ENCODE measurements around the gene LGR6.
"Not testable (repeated sequence)": the region's sequence is repeated elsewhere in the genome, so short reads cannot be mapped to it uniquely, and the experiment has no call there.

LGR6 gene

DNA sequence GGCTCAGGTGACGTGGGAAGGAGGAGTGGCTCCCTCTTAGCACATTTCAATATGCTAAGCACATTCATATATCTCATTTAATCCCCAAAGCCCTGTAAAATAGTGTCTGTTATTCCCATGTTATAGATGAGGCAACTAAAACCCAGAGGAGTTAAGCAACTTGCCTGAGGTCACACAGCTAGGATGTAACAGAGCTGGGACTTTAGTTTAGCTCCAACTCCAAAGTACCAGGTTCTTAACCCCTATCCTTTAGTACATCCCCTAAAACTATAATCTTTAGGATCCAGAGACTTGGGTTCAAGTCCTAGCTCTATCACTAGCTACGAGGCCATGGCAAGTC lies 48.5 kb downstream of the LGR6 start:
- DNase-seq (ENCODE audit: low spot score): no peak

DNA sequence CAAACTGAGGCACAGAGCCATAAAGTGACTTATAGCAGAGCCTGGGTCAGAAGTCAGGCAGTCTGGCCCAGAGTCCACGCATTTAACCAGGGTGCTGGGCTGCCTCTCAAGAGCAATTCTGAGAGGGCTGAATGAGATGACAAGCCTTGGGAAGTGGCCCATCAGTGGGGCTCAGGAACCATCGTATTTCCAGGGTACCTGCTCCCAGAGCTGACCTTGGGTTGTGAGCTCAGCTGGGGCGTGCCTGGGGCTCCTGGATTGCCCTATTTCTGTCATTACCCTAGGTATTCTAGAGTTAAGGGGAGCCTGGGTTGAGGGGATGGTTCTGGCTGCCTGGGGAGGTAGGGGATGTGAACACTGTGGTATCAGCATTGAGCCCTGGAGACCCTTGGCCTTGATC lies 49.4 kb downstream of the LGR6 start:
- no peak for DNase-seq (ENCODE audit: low spot score)

DNA sequence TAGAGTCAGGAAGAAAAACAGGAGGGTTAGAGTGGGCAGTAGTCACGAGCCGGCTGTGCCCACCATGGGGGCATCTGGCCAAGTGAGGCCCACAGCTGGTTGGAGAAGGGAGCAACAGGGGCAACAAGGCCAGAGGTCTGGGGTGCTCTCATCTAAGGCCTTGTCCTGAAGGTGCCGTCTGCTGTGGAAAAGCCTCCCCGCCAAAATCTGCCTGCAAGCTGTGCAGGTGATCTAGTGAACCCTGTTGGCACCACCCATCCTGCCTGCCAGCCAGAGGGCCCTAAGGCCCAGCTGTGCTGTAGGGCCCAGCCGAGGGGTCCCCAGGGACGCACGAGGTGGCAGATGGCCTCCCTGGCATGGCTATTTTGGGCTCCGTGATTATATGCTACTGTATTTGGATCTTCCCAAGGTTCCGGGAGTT lies 51.3 kb downstream of the LGR6 start:
- no peak for DNase-seq (ENCODE audit: low spot score)

DNA sequence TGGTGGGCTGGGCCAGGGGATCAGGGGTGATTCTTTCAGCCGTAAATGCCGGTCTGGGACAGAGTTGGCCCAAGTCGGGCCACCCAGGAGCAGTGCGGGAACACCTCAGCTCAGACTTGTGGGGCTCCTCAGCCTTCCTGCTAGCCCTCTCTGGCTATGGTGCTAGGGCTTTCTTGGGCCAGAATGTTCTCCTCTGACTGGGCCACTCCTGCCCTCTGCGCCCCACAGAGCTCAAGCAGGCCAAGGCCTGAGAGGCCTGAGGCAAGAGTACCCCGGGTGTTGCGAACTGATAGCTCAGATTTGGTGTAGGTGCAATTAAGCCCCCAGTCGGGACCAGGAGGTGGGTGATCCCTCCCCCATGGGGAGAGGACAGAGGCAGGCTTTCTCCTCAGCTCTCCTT lies 51.8 kb downstream of the LGR6 start:
- DNase-seq (ENCODE audit: low spot score): no peak

DNA sequence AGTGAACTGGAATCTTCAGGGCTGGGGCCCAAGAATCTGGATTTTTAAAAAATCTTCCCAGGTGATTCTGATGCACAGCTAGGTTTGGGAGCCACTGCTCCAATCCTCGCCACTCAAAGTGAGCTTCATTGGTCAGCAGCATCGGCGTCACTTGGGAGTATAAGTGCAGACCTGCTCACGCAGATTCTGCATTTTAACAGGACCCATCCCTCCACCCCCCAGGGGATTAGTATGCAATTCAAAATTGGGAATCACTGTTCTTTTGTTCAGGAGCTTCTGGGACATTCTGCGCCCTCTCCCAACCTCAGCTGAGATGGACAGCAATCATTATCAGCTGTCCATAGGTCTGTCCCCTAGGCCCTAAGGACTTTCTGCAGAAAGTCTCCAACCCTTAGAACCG lies 53.5 kb downstream of the LGR6 start:
- DNase-seq (ENCODE audit: low spot score): no peak

DNA sequence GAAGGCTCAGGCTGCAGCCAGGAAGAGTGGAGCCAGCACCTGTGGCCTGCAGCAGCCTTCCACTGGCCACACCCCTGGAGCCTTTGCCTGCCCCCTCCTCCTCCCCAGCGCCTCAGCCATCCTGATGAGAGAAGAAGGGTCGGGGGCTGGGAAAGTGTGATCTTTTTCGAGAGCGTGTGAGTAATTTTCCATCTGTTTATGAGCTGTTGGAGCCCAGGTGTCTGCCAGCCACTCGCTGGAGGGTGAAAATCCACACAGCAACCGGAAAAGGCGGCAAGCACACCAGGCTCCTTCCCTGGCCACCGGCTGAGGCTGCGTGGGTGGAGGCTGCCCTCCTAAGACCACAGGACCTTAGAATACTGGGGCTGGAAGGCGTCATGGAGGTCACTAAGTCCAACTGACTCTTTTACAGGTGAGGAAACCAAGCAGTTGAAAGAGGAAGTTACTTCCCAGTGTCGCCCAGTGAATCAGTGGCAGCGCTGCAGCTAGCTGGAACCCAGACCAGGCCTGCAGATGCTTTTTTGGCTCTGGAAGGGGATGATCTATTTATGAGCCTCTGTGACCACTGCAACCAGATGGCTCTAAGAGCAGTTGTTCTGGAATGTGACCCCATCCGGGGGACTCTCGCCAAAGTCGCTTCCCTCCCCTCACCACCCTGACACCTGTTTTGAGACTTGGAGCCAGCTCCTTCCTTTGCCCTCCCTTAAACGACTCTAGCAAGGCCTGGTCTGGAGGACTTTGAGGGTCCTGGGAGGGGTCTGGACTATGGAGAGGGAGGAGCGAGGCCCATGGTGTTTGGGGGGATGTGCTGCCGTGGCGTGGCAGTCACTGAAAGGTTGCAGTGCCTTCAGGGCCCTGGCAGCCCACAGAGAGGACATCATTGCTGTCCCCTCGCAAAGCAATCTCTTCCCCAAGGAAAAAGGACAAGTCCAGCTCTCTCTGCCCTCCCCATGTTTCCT lies 54.5 kb downstream of the LGR6 start:
- DNase-seq (ENCODE audit: low spot score): no peak

DNA sequence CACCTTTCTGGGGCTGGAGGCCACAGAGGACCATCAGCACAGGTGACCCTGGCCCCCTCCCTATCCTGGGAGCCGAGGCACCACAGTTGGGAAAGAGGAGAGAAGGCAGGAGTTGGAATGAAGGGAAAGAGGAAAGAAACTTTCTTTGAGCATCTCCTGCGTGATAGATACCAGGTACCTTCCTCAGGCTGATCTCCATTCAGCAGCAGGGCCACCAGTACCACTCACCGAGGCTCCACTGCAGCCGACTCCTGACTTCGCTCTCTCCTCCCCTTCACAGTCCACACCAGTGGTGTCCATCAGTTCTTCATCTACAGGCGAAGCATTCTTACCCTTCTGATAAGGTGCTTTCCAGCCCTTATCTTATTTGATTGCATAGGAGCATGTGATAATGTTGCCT lies 55.3 kb downstream of the LGR6 start:
- no peak for DNase-seq (ENCODE audit: low spot score)

DNA sequence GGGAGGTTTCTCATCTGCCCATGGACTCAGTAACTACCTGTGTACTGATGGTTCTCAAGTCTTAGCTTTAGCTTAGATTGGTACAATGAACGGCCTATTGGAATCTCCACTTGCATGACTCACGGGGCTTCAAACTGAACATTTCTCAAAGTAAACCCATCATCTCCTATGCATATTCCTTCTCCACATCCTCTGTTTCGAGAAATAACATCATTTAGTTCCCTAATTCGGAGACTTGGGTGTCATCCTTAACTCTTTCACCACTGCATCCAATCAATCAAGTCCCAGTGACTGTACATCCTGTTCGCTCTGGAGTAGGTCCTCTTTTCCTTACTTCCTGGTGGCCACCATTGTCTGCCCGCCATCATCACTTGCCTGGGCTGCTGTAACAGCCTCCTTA lies 55.8 kb downstream of the LGR6 start:
- DNase-seq (ENCODE audit: low spot score): no peak

DNA sequence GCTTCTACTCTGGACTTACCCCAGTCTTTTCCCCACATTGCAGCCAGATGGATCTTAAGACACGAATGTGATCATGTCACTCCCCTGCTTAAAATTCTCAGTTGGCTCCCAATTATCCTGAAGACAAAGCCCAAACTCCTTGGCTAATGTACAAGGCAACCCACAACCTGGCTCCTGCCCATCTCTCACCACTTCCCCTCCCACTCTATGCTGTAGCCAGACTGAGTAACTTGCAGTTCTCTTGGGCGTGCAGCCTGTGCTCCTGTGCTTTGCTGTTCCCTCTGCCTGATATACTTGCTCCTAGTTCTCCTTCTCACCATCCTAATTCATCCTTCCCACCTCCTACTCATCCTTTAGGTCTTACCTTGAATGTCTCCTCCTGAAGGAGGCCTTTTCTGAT lies 56.2 kb downstream of the LGR6 start:
- no peak for DNase-seq (ENCODE audit: low spot score)

DNA sequence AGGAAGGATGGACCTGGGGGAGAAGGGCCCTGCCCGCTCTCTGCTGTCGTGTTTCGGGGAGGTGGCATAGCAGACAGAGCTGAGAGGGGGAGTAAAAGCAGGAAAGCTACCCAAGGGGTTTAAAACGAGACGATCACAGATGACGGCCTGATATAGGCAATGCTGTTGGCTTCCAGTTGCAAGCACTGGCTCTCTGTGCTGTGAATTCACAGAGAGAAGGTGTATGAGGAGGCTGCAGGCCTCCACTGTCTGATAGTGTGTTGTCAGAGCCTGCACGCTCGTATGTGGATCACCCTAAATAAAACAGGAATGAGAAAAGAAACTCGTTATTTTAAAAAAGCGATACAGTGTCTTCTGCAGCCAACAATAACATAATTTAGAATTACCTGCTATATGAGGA lies 57.4 kb downstream of the LGR6 start:
- no peak for DNase-seq (ENCODE audit: low spot score)

DNA sequence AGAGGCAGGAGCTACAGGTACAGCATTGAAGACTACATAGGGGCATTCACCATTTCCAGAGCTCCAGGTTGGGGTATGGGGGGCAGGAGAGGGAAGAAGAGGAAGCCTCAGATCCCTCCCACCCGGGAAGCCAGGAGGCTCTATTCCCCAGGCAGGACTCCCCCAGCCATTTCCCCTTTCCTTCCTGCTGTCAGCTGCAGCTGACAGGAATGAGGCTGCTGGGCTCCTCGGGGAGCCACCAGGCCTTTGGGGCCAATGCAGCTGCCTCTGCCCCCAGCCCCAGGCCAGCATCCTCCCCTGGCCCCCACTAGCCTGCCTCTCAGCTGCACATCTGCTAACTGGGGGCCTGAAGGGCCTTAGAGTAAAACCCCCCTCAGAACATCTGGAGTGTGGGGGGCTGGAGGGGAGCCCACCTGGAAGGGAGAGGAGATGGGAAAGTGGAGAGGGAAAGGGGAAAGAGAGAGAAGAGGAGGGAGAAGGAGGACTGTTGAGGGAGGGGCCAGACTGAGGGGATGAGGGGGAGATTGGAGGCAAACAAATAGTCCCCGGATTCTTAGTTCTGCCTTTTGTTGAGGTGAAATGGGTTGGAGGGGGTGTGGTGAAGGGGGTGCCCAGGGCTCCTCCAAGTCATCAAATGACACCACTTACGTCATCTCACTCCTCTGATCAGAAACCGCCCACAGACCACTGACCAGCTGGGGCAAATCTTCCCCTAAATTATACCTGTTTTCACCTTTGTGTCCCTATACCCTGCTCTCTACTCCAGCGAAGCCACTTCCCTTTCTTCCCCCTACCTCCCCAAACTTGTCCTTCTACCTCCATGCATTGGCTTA lies 58.0 kb downstream of the LGR6 start:
- no peak for DNase-seq (ENCODE audit: low spot score)

DNA sequence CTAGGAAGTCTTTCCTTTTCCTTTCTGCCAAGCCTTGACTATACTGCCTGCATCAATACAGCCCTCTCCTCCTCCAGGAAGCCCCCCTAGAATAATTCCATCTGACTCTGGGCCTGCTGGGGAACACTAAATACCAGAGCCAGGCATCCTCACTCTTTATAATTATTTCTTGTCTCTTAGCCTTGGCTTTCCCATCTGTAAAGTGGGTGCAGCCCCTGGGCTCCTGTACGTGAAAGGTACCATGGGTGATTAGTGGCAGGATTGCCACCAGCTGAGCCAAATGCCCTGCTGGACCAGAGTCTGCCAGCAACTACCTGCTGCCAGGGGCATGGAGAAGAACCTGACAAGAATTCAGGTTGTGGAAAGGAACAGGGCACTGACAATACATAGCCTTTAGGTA lies 58.7 kb downstream of the LGR6 start:
- no peak for DNase-seq (ENCODE audit: low spot score)

DNA sequence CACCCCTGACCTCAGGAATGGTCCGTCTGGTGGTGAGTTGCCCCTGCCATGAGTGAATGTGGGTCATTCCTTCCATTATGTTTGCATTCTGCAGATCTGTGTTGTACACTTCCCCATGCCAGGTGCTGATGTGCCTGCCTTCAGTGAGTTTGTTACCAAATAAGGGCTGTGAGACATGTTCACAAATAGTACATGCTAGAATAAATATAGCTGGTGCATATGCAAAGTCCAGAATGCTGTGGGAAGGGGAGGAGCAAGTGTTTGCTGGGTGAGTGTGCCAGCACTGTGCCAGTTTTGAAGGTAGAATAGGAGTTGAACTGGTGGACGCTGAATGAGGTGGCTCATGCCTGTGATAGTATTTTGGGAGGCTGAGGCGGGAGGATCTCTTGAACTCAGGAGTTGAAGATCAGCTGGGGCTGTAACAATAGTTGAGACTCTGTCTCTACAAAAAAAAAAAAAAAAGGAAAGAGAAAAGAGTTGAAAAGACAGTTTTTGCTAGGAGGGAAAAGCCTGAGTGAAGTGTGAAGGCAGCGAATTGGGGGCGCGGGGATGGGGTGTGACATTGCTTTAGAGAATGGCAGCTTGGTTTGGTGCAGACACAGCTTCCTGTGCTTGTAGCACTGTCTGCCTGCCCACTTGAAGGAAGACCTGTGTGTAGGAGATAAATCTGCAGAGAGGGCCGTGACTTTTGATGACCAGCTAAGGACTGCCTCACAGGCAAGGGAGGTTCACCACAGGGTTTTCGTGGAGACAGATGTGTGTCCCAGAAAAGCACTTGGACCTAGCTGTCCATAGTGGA lies 61.1 kb downstream of the LGR6 start:
- peak; percentile 4 for DNase-seq (ENCODE audit: low spot score)

DNA sequence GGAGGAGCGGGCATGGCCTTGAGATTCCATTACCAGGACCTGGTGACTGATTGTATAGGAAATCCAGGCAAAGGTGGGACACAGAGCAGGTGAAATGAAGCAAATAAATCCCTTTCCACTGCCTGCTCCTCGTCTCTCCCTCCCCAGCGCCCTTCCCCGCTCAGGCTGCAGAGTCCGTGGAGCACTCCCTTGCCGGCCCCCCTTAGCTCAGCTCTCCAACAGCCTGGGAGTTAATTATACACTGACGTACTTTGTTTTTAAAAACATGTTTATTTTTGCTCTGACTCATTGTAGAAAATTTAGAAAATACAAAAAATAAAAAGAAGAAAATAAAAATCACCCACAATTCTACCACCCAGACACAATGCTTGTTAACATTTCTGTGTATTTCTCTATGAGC lies 61.7 kb downstream of the LGR6 start:
- DNase-seq (ENCODE audit: low spot score): no peak

DNA sequence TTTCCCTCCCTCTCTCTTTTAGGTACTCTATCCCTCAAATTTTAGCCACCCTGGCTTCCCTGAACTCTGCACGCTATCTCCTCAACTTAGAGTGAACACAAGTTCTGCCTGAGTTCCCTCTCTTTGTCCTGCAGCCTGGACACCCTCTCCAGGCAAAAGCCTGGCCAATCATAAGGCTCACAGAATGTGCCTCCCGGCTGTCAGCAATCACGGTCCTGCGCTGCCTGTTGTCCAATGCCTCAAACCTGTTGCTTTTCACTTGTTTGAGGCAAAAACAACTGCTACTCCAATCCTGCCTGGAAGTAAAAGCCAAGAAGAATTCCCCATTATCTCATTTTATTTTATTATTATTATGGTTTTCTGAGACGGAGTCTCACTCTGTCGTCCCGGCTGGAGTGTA lies 66.1 kb downstream of the LGR6 start:
- DNase-seq (ENCODE audit: low spot score): no peak

DNA sequence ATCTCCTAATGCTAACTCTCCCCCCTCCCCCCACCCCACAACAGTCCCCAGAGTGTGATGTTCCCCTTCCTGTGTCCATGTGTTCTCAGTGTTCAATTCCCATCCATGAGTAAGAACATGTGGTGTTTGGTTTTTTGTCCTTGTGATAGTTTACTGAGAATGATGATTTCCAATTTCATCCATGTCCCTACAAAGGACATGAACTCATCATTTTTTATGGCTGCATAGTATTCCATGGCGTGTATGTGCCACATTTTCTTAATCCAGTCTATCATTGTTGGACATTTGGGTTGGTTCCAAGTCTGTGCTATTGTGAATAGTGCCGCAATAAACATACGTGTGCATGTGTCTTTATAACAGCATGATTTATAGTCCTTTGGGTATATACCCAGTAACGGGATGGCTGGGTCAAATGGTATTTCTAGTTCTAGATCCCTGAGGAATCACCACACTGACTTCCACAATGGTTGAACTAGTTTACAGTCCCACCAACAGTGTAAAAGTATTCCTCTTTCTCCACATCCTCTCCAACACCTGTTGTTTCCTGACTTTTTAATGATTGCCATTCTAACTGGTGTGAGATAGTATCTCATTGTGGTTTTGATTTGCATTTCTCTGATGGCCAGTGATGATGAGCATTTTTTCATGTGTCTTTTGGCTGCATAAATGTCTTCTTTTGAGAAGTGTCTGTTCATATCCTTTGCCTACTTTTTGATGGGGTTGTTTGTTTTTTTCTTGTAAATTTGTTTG lies 67.8 kb downstream of the LGR6 start:
- DNase-seq (ENCODE audit: low spot score): not testable (repeated sequence)

DNA sequence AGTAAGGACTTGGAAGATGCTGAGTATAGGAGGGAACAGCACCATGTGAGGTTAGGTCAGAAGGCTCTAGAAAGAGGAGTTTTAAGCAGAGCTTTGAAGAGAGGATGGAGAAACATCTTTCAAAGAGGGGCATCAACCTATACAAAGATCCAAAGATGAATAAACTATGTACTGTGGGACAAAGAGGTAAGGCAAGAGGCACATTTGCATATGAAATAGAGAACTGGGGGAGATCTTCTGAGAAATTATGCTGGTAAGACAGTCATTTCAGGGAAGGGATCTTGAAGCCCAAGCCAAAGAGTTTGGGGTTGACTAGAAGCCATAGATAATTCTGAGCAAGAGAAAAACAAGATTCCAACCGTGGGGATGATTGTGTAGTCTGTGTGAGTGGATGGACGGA lies 70.0 kb downstream of the LGR6 start:
- DNase-seq (ENCODE audit: low spot score): no peak

DNA sequence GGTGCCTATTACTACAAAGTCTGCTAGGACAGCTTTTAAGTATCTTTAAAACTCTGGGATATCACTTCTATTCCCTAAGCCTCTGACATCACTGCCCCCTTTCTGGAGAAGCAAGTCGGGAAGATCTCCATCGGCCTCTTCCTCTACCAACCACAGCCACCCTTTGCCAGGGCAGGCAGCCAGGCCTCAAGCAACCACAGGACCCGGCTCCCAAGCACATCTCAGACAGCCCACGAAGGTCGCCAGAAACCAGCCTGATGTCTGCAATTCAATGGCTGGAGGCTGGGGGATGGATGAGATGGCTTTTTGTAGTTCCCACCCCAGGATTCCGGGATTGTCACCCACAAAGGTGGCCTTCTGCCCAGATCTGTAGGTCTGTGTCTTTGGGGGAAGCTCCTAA lies 70.7 kb downstream of the LGR6 start:
- DNase-seq (ENCODE audit: low spot score): no peak

DNA sequence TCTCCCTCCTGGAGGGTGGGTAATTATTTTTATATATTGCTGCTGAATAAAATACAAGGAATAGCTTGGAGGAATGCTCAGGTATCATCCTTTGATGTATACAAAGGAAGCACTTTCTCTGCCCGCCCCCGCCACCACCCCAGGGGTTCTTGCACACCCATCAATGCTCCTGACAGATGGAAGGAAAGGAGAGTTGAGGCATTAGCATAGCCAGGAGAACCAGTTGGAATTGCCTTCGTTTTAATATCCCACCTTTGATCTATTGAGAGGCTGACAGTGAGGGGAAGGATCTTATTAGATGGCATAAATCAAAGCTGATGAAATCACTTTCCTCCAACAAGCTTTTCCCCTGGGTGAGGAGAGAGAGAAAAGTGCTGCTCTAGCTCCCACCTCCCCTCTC lies 71.1 kb downstream of the LGR6 start:
- no peak for DNase-seq (ENCODE audit: low spot score)

DNA sequence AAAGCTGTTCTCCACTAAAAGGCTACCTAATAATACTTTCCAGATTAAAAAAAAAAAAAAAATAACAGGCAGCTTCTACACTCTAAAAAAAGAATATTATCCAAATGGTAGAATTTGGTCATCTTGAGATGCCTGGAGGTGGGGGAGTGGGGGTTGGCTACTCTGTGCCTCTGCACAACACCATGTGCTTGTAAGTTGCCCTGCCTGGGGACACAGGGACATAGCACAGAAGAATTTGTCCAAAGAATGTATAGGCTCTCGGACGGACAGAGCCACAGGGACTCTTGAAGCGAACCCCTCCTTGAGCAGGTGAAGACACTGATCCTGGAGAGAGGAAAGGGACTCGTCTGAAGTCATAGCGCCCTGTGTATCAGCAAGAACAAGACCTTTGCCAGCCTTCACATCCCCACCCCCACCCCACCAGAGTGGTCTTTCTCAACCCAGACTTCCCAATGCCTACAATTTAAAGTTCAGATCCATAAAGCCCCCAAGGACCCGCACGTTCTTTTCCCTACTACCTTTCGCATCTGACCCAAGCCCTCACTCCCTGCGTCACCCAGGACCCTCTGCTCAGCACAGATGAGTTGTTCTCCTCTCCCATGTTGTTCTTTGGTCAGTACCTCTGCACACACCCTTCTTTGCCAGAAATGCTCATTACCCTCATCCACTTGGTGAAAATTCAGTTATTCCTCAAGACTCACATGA lies 72.6 kb downstream of the LGR6 start:
- DNase-seq (ENCODE audit: low spot score): no peak

DNA sequence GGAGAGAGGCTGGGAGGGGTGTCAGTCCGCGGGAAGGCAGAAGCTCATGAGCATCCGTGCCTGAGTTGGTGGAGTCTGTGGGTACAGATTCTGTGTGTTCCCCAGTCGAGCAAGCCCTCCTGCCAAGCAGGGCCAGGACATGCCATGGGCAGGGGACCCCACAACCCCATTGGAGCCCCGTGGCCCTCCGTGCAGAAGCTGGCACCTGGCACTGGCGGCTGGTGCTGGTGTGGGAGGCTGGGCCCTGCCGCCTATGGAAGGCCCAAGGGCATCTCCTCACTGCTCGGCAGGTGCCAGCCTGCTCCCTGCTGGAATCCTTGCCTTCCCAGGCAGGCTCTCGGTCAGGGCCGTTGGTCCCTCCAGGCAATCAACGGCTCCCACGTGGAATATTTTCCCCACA lies 74.4 kb downstream of the LGR6 start:
- no peak for DNase-seq (ENCODE audit: low spot score)

Data from RKO (cell line).